ENCODE data around the gene LDLRAD3. TPM values are rescaled to one million over a fixed set of nuclear protein-coding genes. Genes with fewer than 3 reads are reported as not detected.

LDLRAD3 gene
- total RNA-seq, 1 donor from 2014 or later: 10.9 TPM

- DNase-seq: no peak
These were observed 296.3 kb downstream of the LDLRAD3 start for GRCh38 chr11:36240173-36240572.

GRCh38 chr11:36240801-36241200, 296.9 kb downstream of the LDLRAD3 start:
- no peak for DNase-seq

- no peak for DNase-seq
These were observed 297.6 kb downstream of the LDLRAD3 start for GRCh38 chr11:36241497-36241896.

- DNase-seq: peak; percentile 58
These were observed 299.8 kb downstream of the LDLRAD3 start for GRCh38 chr11:36243641-36244040.

GRCh38 chr11:36247493-36247892, 303.6 kb downstream of the LDLRAD3 start:
- DNase-seq: no peak

- no peak for DNase-seq
These were observed 304.6 kb downstream of the LDLRAD3 start for GRCh38 chr11:36248436-36248835.

GRCh38 chr11:36249246-36249645, 305.4 kb downstream of the LDLRAD3 start:
- no peak for DNase-seq

- no peak for DNase-seq
These were observed 308.0 kb downstream of the LDLRAD3 start for GRCh38 chr11:36251823-36252222.

GRCh38 chr11:36253238-36253637, 309.4 kb downstream of the LDLRAD3 start:
- DNase-seq: peak; percentile 95

- DNase-seq: no peak
These were observed 310.9 kb downstream of the LDLRAD3 start for GRCh38 chr11:36254713-36255112.

GRCh38 chr11:36257351-36257750, 313.5 kb downstream of the LDLRAD3 start:
- DNase-seq: no peak

- DNase-seq: peak; percentile 81
These were observed 315.0 kb downstream of the LDLRAD3 start for GRCh38 chr11:36258730-36259360.

GRCh38 chr11:36261094-36261493, 317.2 kb downstream of the LDLRAD3 start:
- no peak for DNase-seq

GRCh38 chr11:36264011-36264972, 320.4 kb downstream of the LDLRAD3 start:
- no peak for DNase-seq

GRCh38 chr11:36264973-36265344, 321.1 kb downstream of the LDLRAD3 start:
- no peak for DNase-seq

GRCh38 chr11:36265793-36266628, 322.1 kb downstream of the LDLRAD3 start:
- peak; percentile 80 for DNase-seq

- DNase-seq: no peak
These were observed 322.9 kb downstream of the LDLRAD3 start for GRCh38 chr11:36266767-36267166.

- peak; percentile 53 for DNase-seq
These were observed 324.6 kb downstream of the LDLRAD3 start for GRCh38 chr11:36268337-36268985.

GRCh38 chr11:36270701-36271100, 326.8 kb downstream of the LDLRAD3 start:
- peak; percentile 59 for DNase-seq

- no peak for DNase-seq
These were observed 328.0 kb downstream of the LDLRAD3 start for GRCh38 chr11:36271794-36272407.

- no peak for DNase-seq
These were observed 329.2 kb downstream of the LDLRAD3 start for GRCh38 chr11:36273110-36273509.

- DNase-seq: peak; percentile 51
These were observed 330.6 kb downstream of the LDLRAD3 start for GRCh38 chr11:36274414-36274813.
